Dermis blood vessel endothelial cell (primary cell): Measurements from ENCODE around the gene SLC25A20. TPM values are rescaled to one million over a fixed set of nuclear protein-coding genes. Genes with fewer than 3 reads are reported as not detected.
A peak's percentile ranks its signal among the peaks of the same experiment; 100 is the strongest.
"Not testable (repeated sequence)": the region's sequence is repeated elsewhere in the genome, so short reads cannot be mapped to it uniquely, and the experiment has no call there.

ENCODE experiments used
- DNase-seq: peaks from one replicate; pipeline ENCODE4 v3.0.0; 2010
- total RNA-seq: library from RNA; depleted of rRNA; stranded (reverse); fragments of >200 nt; gene quantifications from 2 replicates; pipeline ENCODE4 v1.2.3, GENCODE V29; 2014

The SLC25A20 gene
- total RNA-seq, 1 donor from 2014 or later, result 29.3 TPM

GRCh38 chr3:48845170-48845569 lies 53.5 kb downstream of the SLC25A20 start:
- DNase-seq, result no peak

DNA sequence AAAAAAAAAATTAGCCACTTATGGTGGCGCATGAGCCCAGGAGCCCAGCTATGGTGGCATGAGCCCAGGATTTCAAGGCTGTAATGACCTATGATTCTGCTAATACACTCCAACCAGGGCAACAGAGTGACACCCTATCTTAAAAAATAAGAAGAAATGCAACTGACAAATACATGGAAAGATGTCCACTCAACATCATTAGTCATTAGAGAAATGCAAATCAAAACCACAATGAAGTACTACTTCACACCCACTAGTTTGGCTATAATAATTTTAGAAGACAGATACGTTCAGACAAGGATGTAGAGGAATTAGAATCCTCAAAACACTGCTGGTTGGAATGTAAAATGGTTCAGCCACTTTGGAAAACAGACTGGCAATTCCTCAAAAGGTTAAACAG lies 61.5 kb downstream of the SLC25A20 start:
- DNase-seq, result no peak

GRCh38 chr3:48835650-48836366 lies 62.9 kb downstream of the SLC25A20 start:
- DNase-seq, result no peak

- DNase-seq, result no peak
Measured at GRCh38 chr3:48832684-48833083, 66.0 kb downstream of the SLC25A20 start.

DNA sequence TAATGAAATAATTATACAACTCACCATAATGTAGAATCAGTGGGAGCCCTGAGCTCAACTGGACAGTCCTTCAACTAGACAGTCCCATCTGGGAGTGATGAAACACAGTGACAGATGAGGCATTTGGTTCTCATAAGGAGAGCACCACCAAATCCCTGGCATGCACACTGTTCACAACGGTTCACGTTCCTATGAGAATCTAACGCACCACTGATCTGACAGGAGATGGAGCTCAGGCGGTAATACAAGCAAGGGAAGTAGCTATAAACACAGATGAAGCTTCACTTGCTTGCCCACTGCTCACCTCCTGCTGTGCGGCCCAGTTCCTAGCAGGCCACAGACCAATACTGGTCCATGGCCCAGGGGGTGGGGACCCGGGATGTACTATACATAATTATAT lies 68.0 kb downstream of the SLC25A20 start:
- no peak for DNase-seq

DNA sequence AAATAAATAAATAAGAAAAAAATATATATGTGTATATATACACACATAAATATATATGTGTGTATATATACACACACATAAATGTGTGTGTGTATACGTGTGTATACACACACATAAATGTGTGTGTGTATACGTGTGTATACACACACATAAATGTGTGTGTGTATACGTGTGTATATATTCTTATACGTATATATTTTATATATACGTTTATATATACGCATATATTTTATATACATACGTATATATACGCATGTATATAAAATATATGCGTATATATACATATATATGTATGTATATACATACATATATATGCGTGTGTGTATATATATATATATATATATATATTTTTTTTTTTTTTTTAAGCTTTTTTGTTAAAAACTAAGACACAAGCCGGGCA lies 69.2 kb downstream of the SLC25A20 start:
- not testable (repeated sequence) for DNase-seq

GRCh38 chr3:48827874-48828273 lies 70.8 kb downstream of the SLC25A20 start:
- DNase-seq, result not testable (repeated sequence)

DNA sequence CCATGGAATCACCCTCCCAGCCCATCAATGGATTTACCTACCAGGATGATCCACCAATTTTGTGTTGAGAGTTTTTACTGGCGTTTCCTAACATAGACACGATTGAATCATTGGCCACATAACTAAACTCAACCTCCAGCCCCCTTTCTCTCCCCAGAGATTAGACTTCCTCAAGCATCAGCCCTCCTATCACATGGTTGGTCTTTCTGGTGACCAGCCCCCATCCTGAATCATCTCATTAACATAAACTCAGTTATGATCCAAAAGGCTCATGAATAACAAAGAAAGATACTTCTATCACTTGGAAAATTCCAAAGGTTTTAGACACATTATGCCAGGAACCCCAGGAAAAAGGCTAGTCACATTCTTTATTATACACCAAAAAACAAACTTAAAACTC lies 72.2 kb downstream of the SLC25A20 start:
- DNase-seq, result peak; percentile 82

DNA sequence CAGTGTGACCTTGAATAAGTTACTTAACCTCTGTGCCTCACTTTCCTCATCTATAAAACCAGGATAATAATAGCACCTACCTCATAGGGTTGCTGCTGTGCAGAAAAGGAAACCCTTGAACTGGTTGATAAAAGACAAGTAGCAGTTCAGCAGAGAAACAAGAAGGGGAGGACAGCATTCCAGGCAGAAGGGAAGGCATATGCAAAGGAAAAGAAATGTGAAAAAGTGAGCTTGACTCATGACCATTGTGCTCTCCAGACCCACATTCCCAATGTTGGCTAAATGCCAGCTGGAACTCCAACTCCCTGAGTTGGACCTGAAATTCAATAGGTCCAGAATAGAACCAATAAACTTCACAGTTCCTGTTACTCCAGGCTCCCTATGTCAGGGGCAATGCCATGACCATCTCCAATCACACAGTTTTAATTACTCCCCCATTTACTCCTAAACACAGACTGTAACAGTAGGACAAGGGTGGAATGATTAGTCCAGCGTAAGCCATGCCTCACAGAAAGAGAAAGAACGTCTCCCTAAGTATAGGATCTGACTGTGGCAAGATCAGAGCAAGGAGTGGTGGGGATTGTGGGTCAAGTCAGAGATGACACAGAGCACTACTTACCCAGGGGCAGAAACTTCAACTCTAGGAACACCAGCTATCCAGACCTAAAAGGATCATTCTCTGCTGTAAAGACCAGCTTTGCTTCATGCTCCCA lies 77.9 kb downstream of the SLC25A20 start:
- peak; percentile 83 for DNase-seq

DNA sequence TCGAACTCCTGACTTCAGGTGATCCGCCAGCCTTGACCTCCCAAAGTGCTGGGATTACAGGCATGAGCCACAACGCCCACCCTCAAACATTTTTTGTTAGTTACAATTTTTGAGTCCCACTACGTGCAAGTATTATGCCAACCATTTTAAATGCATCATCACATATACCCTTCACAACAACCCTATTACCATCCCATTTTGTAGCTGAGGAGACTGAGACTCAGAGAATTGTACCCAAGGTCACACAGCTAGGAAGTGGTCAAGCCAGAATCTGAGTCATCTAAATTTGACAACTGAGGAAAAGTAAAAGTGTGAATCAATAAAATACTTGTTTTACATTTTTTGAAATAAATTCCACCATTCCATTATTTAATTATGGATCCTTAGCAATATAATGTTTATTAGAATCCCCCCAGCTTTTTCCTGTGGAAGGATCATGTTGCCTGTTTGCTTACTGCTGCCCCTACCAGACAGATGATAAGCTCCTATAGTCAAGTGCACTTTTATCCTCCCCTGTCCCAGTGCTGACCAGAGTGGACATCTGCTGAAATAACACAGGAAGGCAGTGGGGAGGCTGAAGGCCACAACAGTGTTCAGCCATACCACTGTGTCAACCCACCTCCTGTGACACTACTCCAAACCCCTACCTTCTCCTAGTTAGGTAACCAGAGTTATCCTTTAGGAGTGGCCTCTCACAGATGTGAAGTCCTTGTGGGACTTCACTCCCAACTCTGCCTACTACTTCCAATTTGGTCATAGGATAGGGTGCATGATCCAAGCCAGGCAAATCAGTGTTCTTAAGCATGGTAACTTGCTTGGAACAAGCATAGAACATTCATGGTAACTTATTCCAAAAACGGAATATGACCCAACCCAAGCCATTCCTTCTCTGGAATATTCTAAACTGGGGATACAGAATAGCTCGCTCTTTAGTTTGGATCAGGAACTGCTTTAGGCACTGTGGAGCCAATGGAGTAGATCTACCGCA lies 79.2 kb downstream of the SLC25A20 start:
- no peak for DNase-seq

GRCh38 chr3:48811524-48811923 lies 87.2 kb downstream of the SLC25A20 start:
- DNase-seq, result no peak

Other genes with a start within 250 kb of the SLC25A20 start
- gene CELSR3, start 236.0 kb downstream of the SLC25A20 start, total RNA-seq, result 0.17 and 0.47 TPM in 2 replicates
- gene NCKIPSD, start 213.0 kb downstream of the SLC25A20 start, total RNA-seq, result 6.3 and 8.9 TPM in 2 replicates
- 49.7 and 58.2 TPM in 2 replicates for gene IP6K2, start 181.7 kb downstream of the SLC25A20 start, total RNA-seq
- gene PRKAR2A, start 51.0 kb downstream of the SLC25A20 start, total RNA-seq, result 35.6 and 50.8 TPM in 2 replicates
- gene ARIH2, start 20.0 kb upstream of the SLC25A20 start, total RNA-seq, result 77.2 and 86.3 TPM in 2 replicates
- gene P4HTM, start 91.4 kb upstream of the SLC25A20 start, total RNA-seq, result 12.1 and 16.5 TPM in 2 replicates
- gene WDR6, start 108.5 kb upstream of the SLC25A20 start, total RNA-seq, result 75.2 and 86.3 TPM in 2 replicates
- gene DALRD3, start 119.7 kb upstream of the SLC25A20 start, total RNA-seq, result 45.1 and 47.5 TPM in 2 replicates
- gene NDUFAF3, start 123.2 kb upstream of the SLC25A20 start, total RNA-seq, result 66.4 and 74.0 TPM in 2 replicates
- gene IMPDH2, start 130.5 kb upstream of the SLC25A20 start, total RNA-seq, result 145 and 226 TPM in 2 replicates
- 62.0 and 110 TPM in 2 replicates for gene QRICH1, start 195.2 kb upstream of the SLC25A20 start, total RNA-seq
- 485 and 565 TPM in 2 replicates for gene QARS1, start 205.9 kb upstream of the SLC25A20 start, total RNA-seq
- 50.2 and 58.4 TPM in 2 replicates for gene USP19, start 221.9 kb upstream of the SLC25A20 start, total RNA-seq
- gene LAMB2, start 234.2 kb upstream of the SLC25A20 start, total RNA-seq, result 995 and 1,289 TPM in 2 replicates